H7 (cell line): ENCODE data around the gene ZNF284. TPM values are rescaled to one million over a fixed set of nuclear protein-coding genes. Genes with fewer than 3 reads are reported as not detected.

ENCODE experiments used
- DNase-seq: peaks from one replicate; pipeline ENCODE4 v3.0.0; 2012
- H3K27me3 ChIP-seq: 2 replicates; pipeline ENCODE4 v1.6.0; 2011; ENCODE audit warnings: mild to moderate bottlenecking, low read length; ENCODE audit not compliant: control insufficient read depth, insufficient read depth
- H3K36me3 ChIP-seq: replicated peaks from 2 replicates; pipeline ENCODE4 v1.5.1; 2011; ENCODE audit warnings: low read length; ENCODE audit not compliant: control insufficient read depth, insufficient read depth
- H3K4me3 ChIP-seq: 2 replicates; pipeline ENCODE4 v1.5.1; 2011; ENCODE audit warnings: low read depth, mild to moderate bottlenecking, control low read depth, low read length, moderate library complexity; ENCODE audit not compliant: insufficient read depth
- total RNA-seq: library from RNA; depleted of rRNA; stranded (reverse); fragments of >200 nt; shearing (Covaris generic); gene quantifications from 2 replicates; pipeline ENCODE4 v1.2.3, GENCODE V29; 2014; rRNA removed

ZNF284 gene
- total RNA-seq: 1.3 and 2.0 TPM in 2 replicates

DNA sequence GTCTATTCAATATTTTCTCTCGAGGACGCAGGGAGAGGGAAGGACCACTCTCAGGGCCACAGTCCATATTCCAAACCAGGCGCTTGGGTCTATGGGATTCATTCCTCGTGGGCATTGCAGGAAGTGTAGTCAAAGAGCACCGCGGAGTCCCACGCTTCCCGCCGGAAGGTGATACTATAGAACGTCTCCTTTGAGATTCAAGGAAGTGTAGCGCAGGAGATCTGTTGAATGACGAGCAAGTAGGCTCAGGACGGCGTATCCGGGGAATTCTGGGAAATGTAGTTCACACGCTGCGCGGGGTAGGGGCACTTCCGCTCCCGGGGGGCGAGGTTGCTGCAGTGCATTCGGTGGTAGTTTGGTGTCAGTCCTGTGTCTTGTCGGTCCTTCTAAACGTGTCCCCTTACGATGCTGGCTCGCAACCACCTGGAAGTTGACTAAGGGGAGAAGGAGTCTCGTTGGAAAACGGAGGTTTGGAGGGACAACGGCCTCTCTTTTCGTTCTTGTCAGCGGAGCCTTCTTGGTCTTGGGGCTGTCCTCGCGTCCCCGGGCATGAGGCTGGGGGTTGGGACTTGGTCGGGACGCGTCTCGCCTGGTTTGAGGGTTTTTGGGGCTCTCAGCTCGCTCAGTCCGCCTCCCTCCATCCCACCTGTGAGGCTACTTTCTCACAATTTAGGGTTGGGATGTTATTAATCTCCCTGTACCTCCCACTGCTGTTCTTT lies at the start of gene ZNF284:
Gene ZNF284, plus strand, starts transcription at position 336 of the 719 bp plus-strand sequence. CDS start 4,231 bp downstream, outside the sequence.
- Histone ChIP-seq H3K4me3 (peak within 1 kb of the TSS; percentile 70), H3K27me3 (peaks cover 12% of the 10 kb centered on the region; the same call in 1 of the 2 replicates), H3K36me3 (no peaks in the 10 kb centered on the region)
- DNase-seq: peak; percentile 89

DNA sequence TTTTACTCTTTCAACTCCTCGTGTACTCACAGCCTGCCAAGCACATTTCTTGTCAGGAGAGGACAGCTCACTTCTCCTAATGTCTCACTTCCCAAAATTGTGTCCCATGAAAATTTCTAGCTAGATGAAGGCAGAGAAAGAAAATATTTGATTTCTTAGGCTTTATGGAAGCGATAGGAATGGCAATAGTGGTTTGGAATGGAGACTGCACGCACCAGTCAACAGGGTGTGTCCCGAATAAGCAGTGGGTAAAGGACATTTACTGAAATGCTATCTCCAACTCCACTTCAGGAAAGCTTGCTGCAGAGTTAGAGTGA lies 47.1 kb upstream of the ZNF284 start:
- DNase-seq: no peak
- Histone ChIP-seq H3K27me3 (no peaks in the 10 kb centered on the region; the same call in 1 of the 2 replicates), H3K4me3 (peak overlapping the region; percentile 79), H3K36me3 (peaks cover 7% of the 10 kb centered on the region)

DNA sequence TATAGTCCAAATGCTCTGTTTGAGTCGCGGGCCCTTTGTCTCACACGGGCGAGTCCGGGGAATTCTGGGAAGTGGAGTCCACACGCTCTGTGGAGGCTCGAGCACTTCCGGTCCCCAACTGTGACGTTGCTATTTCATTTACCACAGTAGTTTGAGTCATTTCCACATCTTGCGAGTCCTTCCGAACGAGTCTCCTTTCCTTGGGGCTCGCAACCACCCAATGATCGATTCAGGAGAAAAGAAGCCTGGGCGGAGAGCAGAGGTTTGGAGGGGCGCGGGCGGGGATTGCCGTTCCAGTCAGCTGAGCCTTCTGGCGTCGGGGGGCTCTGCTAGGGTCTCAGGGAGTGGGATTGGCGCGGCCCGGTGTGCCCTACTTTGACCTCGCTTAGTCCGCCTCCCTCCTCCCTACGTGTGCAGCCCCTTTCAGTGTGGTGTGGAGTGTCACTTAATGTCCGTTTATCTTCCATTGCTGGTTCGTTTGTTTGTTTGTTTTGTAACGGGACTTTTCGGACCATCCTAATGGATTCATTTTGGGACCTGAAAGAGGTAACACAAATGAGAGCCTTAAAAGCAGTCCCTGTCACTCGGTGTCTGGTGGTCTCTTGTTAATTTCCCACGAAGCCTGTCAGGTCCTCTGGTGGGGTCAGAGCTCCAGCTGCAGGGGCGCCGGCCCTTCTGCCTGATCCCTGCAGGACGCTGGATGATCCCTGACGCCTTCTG lies 46.6 kb upstream of the ZNF284 start, which contains the start of gene ZNF222:
Gene ZNF222, plus strand, starts transcription at position 163 of the 720 bp plus-strand sequence. Its CDS starts 58 bp downstream, at position 221.
- Histone ChIP-seq H3K27me3 (no peaks in the 10 kb centered on the region; the same call in 1 of the 2 replicates), H3K4me3 (peak within 1 kb of the TSS; percentile 79), H3K36me3 (peaks cover 7% of the 10 kb centered on the region)
- peak; percentile 67 for DNase-seq

DNA sequence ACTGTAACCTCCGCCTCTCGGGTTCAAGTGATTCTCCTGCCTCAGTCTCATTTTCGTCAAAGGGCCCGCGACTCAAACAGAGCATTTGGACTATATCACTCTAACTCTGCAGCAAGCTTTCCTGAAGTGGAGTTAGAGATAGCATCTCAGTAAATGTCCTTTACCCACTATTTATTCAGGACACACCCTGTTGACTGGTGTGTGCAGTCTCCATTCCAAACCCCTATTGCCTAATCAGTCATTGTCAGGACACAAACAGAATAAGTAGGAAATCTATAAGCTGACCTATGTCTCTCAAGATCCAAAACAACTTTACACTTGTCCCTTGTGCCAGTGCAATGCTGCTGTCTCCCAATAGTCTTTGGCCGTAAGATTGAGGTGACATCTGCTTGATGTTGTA lies 45.3 kb upstream of the ZNF284 start:
- no peak for DNase-seq
- Histone ChIP-seq H3K27me3 (no peaks in the 10 kb centered on the region; the same call in 1 of the 2 replicates), H3K36me3 (peaks cover 9% of the 10 kb centered on the region), H3K4me3 (no peak overlapping the region)

DNA sequence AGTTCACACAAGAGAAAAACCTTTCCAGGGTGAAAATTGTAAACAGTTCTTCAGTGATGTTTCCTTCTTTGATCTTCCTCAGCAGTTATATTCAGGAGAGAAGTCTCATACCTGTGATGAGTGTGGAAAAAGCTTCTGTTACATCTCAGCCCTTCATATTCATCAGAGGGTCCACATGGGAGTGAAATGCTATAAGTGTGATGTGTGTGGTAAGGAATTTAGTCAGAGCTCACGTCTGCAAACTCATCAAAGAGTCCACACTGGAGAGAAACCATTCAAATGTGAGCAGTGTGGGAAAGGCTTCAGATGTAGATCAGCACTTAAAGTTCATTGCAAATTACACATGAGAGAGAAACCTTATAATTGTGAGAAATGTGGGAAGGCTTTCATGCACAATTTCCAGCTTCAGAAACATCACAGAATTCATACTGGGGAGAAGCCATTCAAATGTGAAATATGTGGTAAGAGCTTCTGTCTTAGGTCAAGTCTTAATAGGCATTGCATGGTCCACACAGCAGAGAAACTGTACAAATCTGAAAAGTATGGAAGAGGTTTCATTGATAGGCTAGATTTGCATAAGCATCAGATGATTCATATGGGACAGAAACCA lies 39.9 kb upstream of the ZNF284 start:
- no peak for DNase-seq
- Histone ChIP-seq H3K36me3 (peaks cover 17% of the 10 kb centered on the region), H3K4me3 (no peak overlapping the region), H3K27me3 (no peaks in the 10 kb centered on the region)

DNA sequence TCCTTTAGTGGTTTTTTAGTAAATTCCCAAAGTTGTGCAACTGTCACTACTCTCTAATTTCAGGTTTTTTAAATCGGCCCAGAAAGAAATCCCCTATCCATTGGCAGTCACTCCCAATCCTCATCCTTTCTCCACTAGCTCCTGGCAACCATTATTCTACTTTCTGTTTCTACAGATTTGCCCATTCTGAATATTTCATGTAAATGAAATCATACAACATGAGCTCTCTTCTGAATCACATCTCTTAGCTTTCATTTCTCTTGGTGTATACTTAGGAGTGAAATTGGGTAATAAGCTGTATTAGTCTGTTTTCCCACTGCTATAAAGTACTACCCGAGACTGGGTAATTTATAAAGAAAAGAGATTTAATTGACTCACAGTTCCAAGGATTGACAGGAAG lies 29.8 kb upstream of the ZNF284 start:
- H3K4me3 ChIP-seq: no peak overlapping the region
- no peaks in the 10 kb centered on the region for H3K27me3 ChIP-seq
- DNase-seq: no peak
- H3K36me3 ChIP-seq: no peaks in the 10 kb centered on the region

GRCh38 chr19:44050740-44051649 lies 21.0 kb upstream of the ZNF284 start:
- DNase-seq: no peak

DNA sequence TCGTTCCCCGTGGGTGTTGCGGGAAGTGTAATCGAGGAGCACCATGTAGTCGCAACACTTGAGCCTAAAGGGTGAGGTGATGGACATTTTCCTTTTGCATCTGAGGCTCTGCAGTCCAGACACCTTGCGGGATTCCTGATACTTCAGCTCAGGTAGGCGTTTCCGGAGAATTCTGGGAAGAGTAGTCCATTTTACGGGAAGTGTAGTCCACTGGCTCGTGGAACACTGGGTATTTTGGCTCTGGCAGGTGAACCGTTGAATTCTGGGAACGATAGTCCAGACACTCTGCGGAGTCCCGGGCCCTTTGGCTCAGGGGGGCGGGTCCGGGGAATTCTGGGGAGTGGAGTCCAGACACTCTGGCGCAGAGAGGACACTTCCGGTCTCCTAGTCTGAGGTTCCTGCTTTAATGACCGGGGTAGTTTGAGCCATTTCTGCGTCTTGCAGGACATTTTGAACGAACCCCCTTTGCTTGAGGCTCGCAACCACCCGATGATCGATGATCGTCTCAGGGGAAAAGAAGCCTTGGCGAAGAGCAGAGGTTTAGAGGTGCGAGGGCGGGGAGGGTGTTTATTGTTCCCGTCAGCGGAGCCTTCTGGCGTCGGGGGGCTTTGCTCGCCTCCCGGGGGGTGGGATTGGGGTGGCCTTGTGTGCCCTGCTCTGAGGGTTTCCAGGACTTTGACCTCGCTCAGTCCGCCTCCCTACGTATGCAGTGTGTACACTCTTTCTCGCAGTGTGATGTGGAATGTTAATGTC lies 20.1 kb upstream of the ZNF284 start, which contains the start of gene ZNF223:
Gene ZNF223, plus strand, starts transcription at position 387 of the 753 bp plus-strand sequence. CDS start 3,141 bp downstream, outside the sequence.
- H3K4me3 ChIP-seq: peak within 1 kb of the TSS; percentile 79
- DNase-seq: peak; percentile 94
- H3K36me3 ChIP-seq: no peaks in the 10 kb centered on the region
- H3K27me3 ChIP-seq: 0 out of 2 replicates have a peak, but pooled peaks cover 2% of the 10 kb centered on the region

More at GRCh38 chr19:44050740-44051649, 21.0 kb upstream of the ZNF284 start:
- 0 out of 2 replicates have a peak, but pooled peaks cover 2% of the 10 kb centered on the region for H3K27me3 ChIP-seq
- H3K36me3 ChIP-seq: no peaks in the 10 kb centered on the region
- H3K4me3 ChIP-seq: peak overlapping the region; percentile 38

DNA sequence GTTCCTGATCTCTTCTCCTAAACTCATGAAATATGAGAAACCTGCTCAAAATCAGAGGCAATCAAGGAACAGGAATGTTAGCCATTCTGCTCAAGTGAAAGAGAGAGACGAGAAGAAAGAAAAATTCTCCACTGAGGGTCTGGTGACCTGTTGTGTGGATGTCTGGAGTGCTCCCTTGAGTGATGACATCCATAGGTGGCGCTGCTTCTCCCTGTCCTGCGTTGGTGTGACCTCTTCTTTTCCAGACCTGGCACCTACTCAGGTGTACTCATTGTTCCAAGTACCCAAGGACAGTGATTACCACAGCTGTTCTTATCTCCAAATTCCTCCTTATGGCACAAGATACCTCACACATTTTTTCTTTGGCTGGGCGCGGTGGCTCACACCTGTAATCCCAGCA lies 16.1 kb upstream of the ZNF284 start:
- Histone ChIP-seq H3K27me3 (no peaks in the 10 kb centered on the region), H3K4me3 (no peak overlapping the region), H3K36me3 (peaks cover 3% of the 10 kb centered on the region)
- DNase-seq: peak; percentile 26

- no peak overlapping the region for H3K4me3 ChIP-seq
- DNase-seq: no peak
- no peaks in the 10 kb centered on the region for H3K27me3 ChIP-seq
- peaks cover 11% of the 10 kb centered on the region for H3K36me3 ChIP-seq
Observed at GRCh38 chr19:44059229-44059628, 12.7 kb upstream of the ZNF284 start.

DNA sequence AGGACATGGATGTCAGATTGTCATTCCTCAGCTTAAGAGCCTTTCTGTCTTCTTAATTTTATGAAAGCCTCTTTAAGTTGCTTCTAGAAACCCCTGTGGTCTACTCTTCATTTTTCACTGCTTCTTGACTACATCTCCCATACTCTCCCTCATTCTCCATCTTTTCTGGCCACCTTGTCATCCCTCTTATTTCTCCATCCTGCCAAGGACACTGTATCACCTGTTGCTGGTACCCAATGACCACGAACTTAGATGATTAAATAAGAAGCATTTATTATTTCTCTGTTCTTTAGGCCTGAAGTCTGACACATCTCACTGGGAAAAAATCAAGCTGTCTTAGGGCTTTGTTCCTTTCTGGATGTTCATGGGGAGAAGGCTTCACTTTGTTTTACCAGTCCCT lies 10.9 kb upstream of the ZNF284 start:
- H3K27me3 ChIP-seq: no peaks in the 10 kb centered on the region
- no peak overlapping the region for H3K4me3 ChIP-seq
- H3K36me3 ChIP-seq: peaks cover 12% of the 10 kb centered on the region
- no peak for DNase-seq

GRCh38 chr19:44066305-44066704 lies 5.7 kb upstream of the ZNF284 start:
- H3K36me3 ChIP-seq: peaks cover 15% of the 10 kb centered on the region
- no peak for DNase-seq
- no peak overlapping the region for H3K4me3 ChIP-seq
- no peaks in the 10 kb centered on the region for H3K27me3 ChIP-seq

DNA sequence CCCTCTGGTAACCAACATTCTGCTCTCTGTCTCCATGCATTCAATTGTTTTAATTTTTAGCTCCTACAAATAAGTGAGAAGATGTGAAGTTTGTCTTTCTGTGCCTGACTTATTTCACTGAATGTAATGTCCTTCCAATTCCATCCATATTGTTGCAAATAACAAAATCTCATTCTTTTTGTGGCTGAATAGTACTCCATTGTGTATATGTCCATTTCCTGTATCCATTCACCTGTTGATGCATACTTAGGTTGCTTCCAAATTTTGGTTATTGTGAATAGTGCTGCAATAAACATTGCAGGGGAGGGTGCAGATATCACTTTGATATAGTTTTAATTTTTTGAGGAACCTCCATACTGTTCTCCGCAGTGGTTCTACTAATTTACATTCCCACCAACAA lies 2.5 kb upstream of the ZNF284 start:
- Histone ChIP-seq H3K4me3 (no peak overlapping the region), H3K27me3 (peaks cover 12% of the 10 kb centered on the region; the same call in 1 of the 2 replicates), H3K36me3 (peaks cover 7% of the 10 kb centered on the region)
- no peak for DNase-seq
